Amniotic stem cell (primary cell): Measurements from ENCODE around the gene PPP1R12B.
A peak's percentile ranks its signal among the peaks of the same experiment; 100 is the strongest.
"Not testable (repeated sequence)": the region's sequence is repeated elsewhere in the genome, so short reads cannot be mapped to it uniquely, and the experiment has no call there.

ENCODE experiments used
- DNase-seq: peaks from one replicate; lab custom pipeline; 2025; lab: John Stamatoyannopoulos, UW

PPP1R12B gene

GRCh38 chr1:202530686-202531085 is 182.2 kb downstream of the PPP1R12B start:
- not testable (repeated sequence) for DNase-seq

- DNase-seq = no peak
Observed at GRCh38 chr1:202531472-202531811, 182.9 kb downstream of the PPP1R12B start.

GRCh38 chr1:202531812-202532616 is 183.5 kb downstream of the PPP1R12B start:
- not testable (repeated sequence) for DNase-seq

GRCh38 chr1:202539166-202539574 is 190.7 kb downstream of the PPP1R12B start:
- DNase-seq = peak; percentile 13

- DNase-seq = not testable (repeated sequence)
Observed at GRCh38 chr1:202539583-202539982, 191.1 kb downstream of the PPP1R12B start.

GRCh38 chr1:202540014-202540413 is 191.5 kb downstream of the PPP1R12B start:
- no peak for DNase-seq

- DNase-seq = no peak
Observed at GRCh38 chr1:202540448-202540847, 191.9 kb downstream of the PPP1R12B start.

GRCh38 chr1:202540858-202541257 is 192.4 kb downstream of the PPP1R12B start:
- not testable (repeated sequence) for DNase-seq

GRCh38 chr1:202542415-202542814 is 193.9 kb downstream of the PPP1R12B start:
- DNase-seq = not testable (repeated sequence)

GRCh38 chr1:202543537-202543936 is 195.0 kb downstream of the PPP1R12B start:
- not testable (repeated sequence) for DNase-seq

GRCh38 chr1:202544766-202545449 is 196.4 kb downstream of the PPP1R12B start:
- not testable (repeated sequence) for DNase-seq

- DNase-seq = not testable (repeated sequence)
Observed at GRCh38 chr1:202545647-202546303, 197.3 kb downstream of the PPP1R12B start.

GRCh38 chr1:202546377-202546776 is 197.9 kb downstream of the PPP1R12B start:
- not testable (repeated sequence) for DNase-seq

GRCh38 chr1:202546796-202547195 is 198.3 kb downstream of the PPP1R12B start:
- not testable (repeated sequence) for DNase-seq

GRCh38 chr1:202547215-202547614 is 198.7 kb downstream of the PPP1R12B start:
- no peak for DNase-seq

GRCh38 chr1:202550088-202550487 is 201.6 kb downstream of the PPP1R12B start:
- DNase-seq = not testable (repeated sequence)

GRCh38 chr1:202551683-202552082 is 203.2 kb downstream of the PPP1R12B start:
- DNase-seq = no peak

GRCh38 chr1:202552615-202553014 is 204.1 kb downstream of the PPP1R12B start:
- DNase-seq = not testable (repeated sequence)

- not testable (repeated sequence) for DNase-seq
Observed at GRCh38 chr1:202553078-202553477, 204.6 kb downstream of the PPP1R12B start.

GRCh38 chr1:202553560-202554038 is 205.1 kb downstream of the PPP1R12B start:
- DNase-seq = no peak

- not testable (repeated sequence) for DNase-seq
Observed at GRCh38 chr1:202554619-202555018, 206.1 kb downstream of the PPP1R12B start.

- not testable (repeated sequence) for DNase-seq
Observed at GRCh38 chr1:202556037-202556436, 207.5 kb downstream of the PPP1R12B start.
